CD4-positive, alpha-beta memory T cell (primary cell): ENCODE results near the gene SAT1. TPM values are rescaled to one million over a fixed set of nuclear protein-coding genes. Genes with fewer than 3 reads are reported as not detected.
A peak's percentile ranks its signal among the peaks of the same experiment; 100 is the strongest.
"Not testable (repeated sequence)": the region's sequence is repeated elsewhere in the genome, so short reads cannot be mapped to it uniquely, and the experiment has no call there.

Source experiments
- CTCF ChIA-PET: fragments of 350-600 bp; sonication (Branson Sonifier 250); formaldehyde crosslinking; loops from one replicate; lab custom pipeline; 2021; ENCODE audit warnings: inconsistent platforms; ENCODE audit not compliant: partially characterized antibody; lab: Charles Lee
- POLR2A ChIA-PET: fragments of 350-600 bp; sonication (Branson Sonifier 250); formaldehyde crosslinking; loops from one replicate; lab custom pipeline; 2021; ENCODE audit not compliant: partially characterized antibody; lab: Charles Lee
- DNase-seq, 5 donors: peaks; one replicate each; pipeline versions ENCODE4 v3.0.0 to v3.0.0-alpha.2; 2020 to 2022; ENCODE audit warnings: mixed read lengths in 1 of 5
- H3K27ac ChIP-seq: one replicate; pipeline ENCODE4 v1.7.0; 2013; ENCODE audit warnings: low read depth, low read length
- H3K27me3 ChIP-seq: 2 replicates; pipeline ENCODE4 v1.7.0; 2013; ENCODE audit warnings: mild to moderate bottlenecking, low read length, moderate library complexity; ENCODE audit not compliant: insufficient read depth
- H3K36me3 ChIP-seq: 2 replicates; pipeline ENCODE4 v1.7.0; 2013; ENCODE audit warnings: mild to moderate bottlenecking, low read length, moderate library complexity; ENCODE audit not compliant: insufficient read depth
- H3K4me1 ChIP-seq: 2 replicates; pipeline ENCODE4 v1.7.0; 2013; ENCODE audit warnings: mild to moderate bottlenecking, low read length, moderate library complexity; ENCODE audit not compliant: insufficient read depth
- H3K4me3 ChIP-seq, 2 donors: one replicate each; pipeline ENCODE4 v1.7.0; 2013; ENCODE audit warnings: low read length in 2 of 2, mild to moderate bottlenecking in 1 of 2
- H3K9me3 ChIP-seq, 2 donors: one replicate each; pipeline ENCODE4 v1.7.0; 2013; ENCODE audit warnings: low read length in 2 of 2, control low read depth in 1 of 2; ENCODE audit not compliant: control insufficient read depth in 1 of 2
- H3K27ac Mint-ChIP-seq, 7 donors: one replicate each; pipeline ENCODE4 v1.8.0; 2020 to 2021; ENCODE audit warnings: mixed read lengths in 7 of 7, mild to moderate bottlenecking in 6 of 7, inconsistent platforms in 3 of 7, moderate library complexity in 3 of 7
- H3K27me3 Mint-ChIP-seq, 2 donors: one replicate each; pipeline ENCODE4 v1.8.0; 2020 to 2021; ENCODE audit warnings: mixed read lengths in 2 of 2
- H3K36me3 Mint-ChIP-seq, 2 donors: one replicate each; pipeline ENCODE4 v1.8.0; 2020 to 2021; ENCODE audit warnings: mixed read lengths in 2 of 2, inconsistent platforms in 1 of 2, mild to moderate bottlenecking in 1 of 2
- H3K4me1 Mint-ChIP-seq, 4 donors: one replicate each; pipeline ENCODE4 v1.8.0; 2020 to 2021; ENCODE audit warnings: mixed read lengths in 4 of 4, mild to moderate bottlenecking in 1 of 4
- H3K4me3 Mint-ChIP-seq, 8 donors: one replicate each; pipeline ENCODE4 v1.8.0; 2020 to 2021; ENCODE audit warnings: mixed read lengths in 8 of 8, mild to moderate bottlenecking in 7 of 8, moderate library complexity in 6 of 8, inconsistent platforms in 3 of 8
- H3K9me3 Mint-ChIP-seq, 8 donors: one replicate each; pipeline ENCODE4 v1.8.0; 2020 to 2021; ENCODE audit warnings: mixed read lengths in 8 of 8, mild to moderate bottlenecking in 5 of 8, inconsistent platforms in 3 of 8, moderate library complexity in 1 of 8
- intact Hi-C: fragments of 100-400 bp; cut with micrococcal nuclease; formaldehyde crosslinking; loops from one replicate; pipeline ENCODE4 v1.15.1; 2023
- polyA plus RNA-seq, 2 donors: library from polyadenylated mRNA; unstranded; fragments of 300-500 nt; fragmentation: Illumina TruSeq; gene quantifications; one replicate each; pipeline ENCODE4 v1.2.3, GENCODE V29; 2021
- total RNA-seq, 2 experiments: library from RNA; stranded (reverse); gene quantifications; one replicate each; pipeline ENCODE4 v1.2.3, GENCODE V29; 2021

Gene SAT1
- total and polyA plus RNA-seq, 4 experiments from 2014 or later = 127 to 145 (median 137) TPM

- peaks cover 0 to 5% (median 0%) of the 10 kb centered on the region in 4 donors for H3K4me1 Mint-ChIP-seq
- Histone ChIP-seq H3K4me1 (no peaks in the 10 kb centered on the region), H3K36me3 (no peaks in the 10 kb centered on the region), H3K9me3 (no peaks in the 10 kb centered on the region), H3K27ac (no peak overlapping the region), H3K27me3 (no peaks in the 10 kb centered on the region), H3K4me3 (no peak overlapping the region)
- intact Hi-C loops = no loop called here
- no peaks in the 10 kb centered on the region for H3K36me3 Mint-ChIP-seq
- no peak overlapping the region for H3K27ac Mint-ChIP-seq
- H3K27me3 Mint-ChIP-seq = no peaks in the 10 kb centered on the region
- POLR2A ChIA-PET = no interaction called here
- DNase-seq = no peak
- H3K4me3 Mint-ChIP-seq = no peak overlapping the region
- CTCF ChIA-PET = interaction anchor here (1.3 kb wide), 1 partner anchor 19 kb away, joined by 3 read pairs; the partner anchor contains the start of gene SAT1
- H3K9me3 Mint-ChIP-seq = no peaks in the 10 kb centered on the region
These were observed 18.6 kb upstream of the SAT1 start for GRCh38 chrX:23764188-23764984.

- ChIA-PET CTCF (interaction anchor here (1.2 to 1.3 kb wide), 2 partner anchors 18 to 136 kb away, joined by 3 to 4 read pairs; partner anchors contain the start of gene SAT1), POLR2A (no interaction called here)
- Histone ChIP-seq H3K4me1 (no peaks in the 10 kb centered on the region), H3K27me3 (no peaks in the 10 kb centered on the region), H3K36me3 (no peaks in the 10 kb centered on the region), H3K9me3 (no peaks in the 10 kb centered on the region), H3K27ac (no peak overlapping the region), H3K4me3 (no peak overlapping the region)
- intact Hi-C loops = no loop called here
- Mint-ChIP-seq H3K4me1 (peaks cover 0 to 5% (median 0%) of the 10 kb centered on the region in 4 donors), H3K27me3 (no peaks in the 10 kb centered on the region), H3K36me3 (no peaks in the 10 kb centered on the region), H3K27ac (no peak overlapping the region), H3K4me3 (no peak overlapping the region), H3K9me3 (no peaks in the 10 kb centered on the region)
- DNase-seq = no peak
These were observed 17.5 kb upstream of the SAT1 start for GRCh38 chrX:23765449-23765848.

GRCh38 chrX:23765868-23766267, 17.1 kb upstream of the SAT1 start:
- Histone ChIP-seq H3K4me1 (no peaks in the 10 kb centered on the region), H3K36me3 (no peaks in the 10 kb centered on the region), H3K4me3 (no peak overlapping the region), H3K9me3 (no peaks in the 10 kb centered on the region), H3K27ac (no peak overlapping the region), H3K27me3 (no peaks in the 10 kb centered on the region)
- Mint-ChIP-seq H3K27me3 (no peaks in the 10 kb centered on the region), H3K27ac (no peak overlapping the region), H3K9me3 (no peaks in the 10 kb centered on the region), H3K36me3 (no peaks in the 10 kb centered on the region), H3K4me3 (no peak overlapping the region), H3K4me1 (peaks cover 0 to 5% (median 0%) of the 10 kb centered on the region in 4 donors)
- intact Hi-C loops = no loop called here
- ChIA-PET CTCF (interaction anchor here (1.2 to 2.1 kb wide), 4 partner anchors 17 to 136 kb away, joined by 3 to 6 read pairs (median 4); partner anchors contain the start of gene SAT1), POLR2A (interaction anchor here (0.7 to 1.0 kb wide), 3 partner anchors 9 to 24 kb away, joined by 3 to 4 read pairs (median 3); partner anchors contain the start of gene SAT1)
- no peak for DNase-seq

- no peaks in the 10 kb centered on the region for H3K36me3 Mint-ChIP-seq
- DNase-seq = no peak
- peak overlapping the region in 1 of 2 donors; percentile 28 for H3K4me3 ChIP-seq
These were observed 16.1 kb upstream of the SAT1 start for GRCh38 chrX:23766650-23767551.

GRCh38 chrX:23770142-23770541, 12.8 kb upstream of the SAT1 start:
- Histone ChIP-seq H3K4me3 (no peak overlapping the region), H3K27ac (no peak overlapping the region), H3K9me3 (no peaks in the 10 kb centered on the region), H3K36me3 (no peaks in the 10 kb centered on the region), H3K4me1 (peaks cover 17% of the 10 kb centered on the region), H3K27me3 (no peaks in the 10 kb centered on the region)
- DNase-seq = no peak
- Mint-ChIP-seq H3K27ac (peak overlapping the region in 1 of 7 donors; percentile 22), H3K4me1 (peaks cover 3 to 23% (median 8%) of the 10 kb centered on the region in 4 donors), H3K9me3 (no peaks in the 10 kb centered on the region), H3K27me3 (no peaks in the 10 kb centered on the region), H3K4me3 (peak overlapping the region in 1 of 8 donors; percentile 63), H3K36me3 (no peaks in the 10 kb centered on the region)
- CTCF ChIA-PET = no interaction called here
- POLR2A ChIA-PET = interaction anchor here (0.6 to 2.0 kb wide), 3 partner anchors 13 to 59 kb away, joined by 3 to 5 read pairs (median 4); partner anchors contain the start of gene SAT1
- intact Hi-C loops = no loop called here

More at GRCh38 chrX:23766650-23767551, 16.1 kb upstream of the SAT1 start:
- peak overlapping the region in 5 of 7 donors; percentile 29 to 82 (median 77) for H3K27ac Mint-ChIP-seq
- H3K9me3 ChIP-seq = no peaks in the 10 kb centered on the region
- H3K36me3 ChIP-seq = no peaks in the 10 kb centered on the region
- H3K9me3 Mint-ChIP-seq = no peaks in the 10 kb centered on the region
- H3K27ac ChIP-seq = no peak overlapping the region
- no peaks in the 10 kb centered on the region for H3K27me3 Mint-ChIP-seq
- peak overlapping the region; percentile 25 to 83 (median 66) for H3K4me3 Mint-ChIP-seq
- H3K27me3 ChIP-seq = no peaks in the 10 kb centered on the region
- no peaks in the 10 kb centered on the region for H3K4me1 ChIP-seq
- intact Hi-C loops = no loop called here
- ChIA-PET POLR2A (interaction anchor here (0.7 to 1.3 kb wide), 5 partner anchors 10 to 135 kb away, joined by 3 to 9 read pairs (median 3); partner anchors contain the start of gene SAT1), CTCF (interaction anchor here (1.4 to 2.1 kb wide), 2 partner anchors 16 to 135 kb away, joined by 4 to 6 read pairs; partner anchors contain the start of gene SAT1)
- H3K4me1 Mint-ChIP-seq = peaks cover 0 to 5% (median 0%) of the 10 kb centered on the region in 4 donors

- CTCF ChIA-PET, H3K27ac ChIP-seq, H3K36me3 Mint-ChIP-seq, H3K36me3 ChIP-seq, H3K4me3 Mint-ChIP-seq, H3K27me3 Mint-ChIP-seq, H3K9me3 Mint-ChIP-seq, H3K9me3 ChIP-seq, H3K27me3 ChIP-seq, intact Hi-C loops, H3K4me3 ChIP-seq, DNase-seq: not testable (repeated sequence)
- H3K4me1 ChIP-seq = peaks cover 17% of the 10 kb centered on the region
- H3K27ac Mint-ChIP-seq = peak overlapping the region in 2 of 7 donors; percentile 24 to 48
- H3K4me1 Mint-ChIP-seq = peaks cover 3 to 23% (median 8%) of the 10 kb centered on the region in 4 donors
- POLR2A ChIA-PET = interaction anchor here (2.0 kb wide), 1 partner anchor 13 kb away, joined by 5 read pairs; no protein-coding TSS in a partner anchor
These were observed 11.9 kb upstream of the SAT1 start for GRCh38 chrX:23771086-23771485.
